Measurements from ENCODE around the gene AMFR. TPM values are rescaled to one million over a fixed set of nuclear protein-coding genes. Genes with fewer than 3 reads are reported as not detected.

AMFR gene
- total RNA-seq, 4 donors from 2014 or later: 172 to 216 (median 194) TPM

- no peaks in the 10 kb centered on the region for H3K27me3 ChIP-seq
- H3K4me3 ChIP-seq: no peak overlapping the region
- H3K27ac ChIP-seq: no peak overlapping the region
- no peaks in the 10 kb centered on the region for H3K9me3 ChIP-seq
- H3K4me1 ChIP-seq: no peaks in the 10 kb centered on the region
- H3K36me3 ChIP-seq: peaks cover 0 to 8% of the 10 kb centered on the region in 2 donors
- no peak for ATAC-seq
- no peak for TF ChIP-seq EP300 (IDR thresholded peaks at IDR 0.05)
- TF ChIP-seq POLR2AphosphoS5 (IDR thresholded peaks at IDR 0.05): no peak
- TF ChIP-seq POLR2A (IDR thresholded peaks at IDR 0.05): no peak
- no peak for TF ChIP-seq CTCF (IDR thresholded peaks at IDR 0.05)
- 80 to 82% methylated on average over 6 of the region's 18 CpGs for WGBS, 2 donors (ENCODE audit: low coverage in 1 of 2)
Measured at GRCh38 chr16:56327071-56327928, 98.0 kb downstream of the AMFR start.

GRCh38 chr16:56325956-56326355 is 99.4 kb downstream of the AMFR start:
- TF ChIP-seq EP300 (IDR thresholded peaks at IDR 0.05) (no peak), POLR2AphosphoS5 (IDR thresholded peaks at IDR 0.05) (no peak), POLR2A (IDR thresholded peaks at IDR 0.05) (no peak), CTCF (IDR thresholded peaks at IDR 0.05) (no peak)
- WGBS, 2 donors (ENCODE audit: low coverage in 1 of 2): 90% methylated on average over 2 of the region's 6 CpGs; no CpG with 5 or more reads in 1 of the 2 donors
- H3K4me3 ChIP-seq: no peak overlapping the region
- H3K27me3 ChIP-seq: no peaks in the 10 kb centered on the region
- H3K36me3 ChIP-seq: peaks cover 0 to 8% of the 10 kb centered on the region in 2 donors
- H3K27ac ChIP-seq: no peak overlapping the region
- no peaks in the 10 kb centered on the region for H3K9me3 ChIP-seq
- no peaks in the 10 kb centered on the region for H3K4me1 ChIP-seq
- ATAC-seq: no peak

- 100% methylated on average over 1 of the region's 9 CpGs; no CpG with 5 or more reads in 1 of the 2 donors for WGBS, 2 donors (ENCODE audit: low coverage in 1 of 2)
- Histone ChIP-seq H3K9me3 (no peaks in the 10 kb centered on the region), H3K27me3 (no peaks in the 10 kb centered on the region), H3K36me3 (peaks cover 0 to 2% of the 10 kb centered on the region in 2 donors), H3K4me1 (no peaks in the 10 kb centered on the region), H3K4me3 (no peak overlapping the region), H3K27ac (no peak overlapping the region)
- no peak for ATAC-seq
- TF ChIP-seq POLR2AphosphoS5 (IDR thresholded peaks at IDR 0.05) (no peak), POLR2A (IDR thresholded peaks at IDR 0.05) (no peak), CTCF (IDR thresholded peaks at IDR 0.05) (no peak), EP300 (IDR thresholded peaks at IDR 0.05) (no peak)
Measured at GRCh38 chr16:56324406-56324805, 100.9 kb downstream of the AMFR start.

GRCh38 chr16:56321571-56321970 is 103.8 kb downstream of the AMFR start:
- no peak for TF ChIP-seq POLR2A (IDR thresholded peaks at IDR 0.05)
- no peak for TF ChIP-seq EP300 (IDR thresholded peaks at IDR 0.05)
- no peak for TF ChIP-seq CTCF (IDR thresholded peaks at IDR 0.05)
- TF ChIP-seq POLR2AphosphoS5 (IDR thresholded peaks at IDR 0.05): no peak
- Histone ChIP-seq H3K4me3 (no peak overlapping the region), H3K36me3 (no peaks in the 10 kb centered on the region), H3K27me3 (no peaks in the 10 kb centered on the region), H3K9me3 (no peaks in the 10 kb centered on the region), H3K4me1 (peaks cover 0 to 12% (median 4%) of the 10 kb centered on the region in 3 donors), H3K27ac (no peak overlapping the region)
- 67% methylated on average over 4 of the region's 9 CpGs; no CpG with 5 or more reads in 1 of the 2 donors for WGBS, 2 donors (ENCODE audit: low coverage in 1 of 2)
- no peak for ATAC-seq
